HepG2 (cell line): ENCODE results near the gene SCARF1. TPM values are rescaled to one million over a fixed set of nuclear protein-coding genes. Genes with fewer than 3 reads are reported as not detected.

Experiments
- ARNTL ChIP-seq: sonication (generic); formaldehyde crosslinking; IDR thresholded peaks from 2 replicates; pipeline ENCODE4 v1.4.0; 2020; ENCODE audit warnings: mild to moderate bottlenecking, missing genetic modification reagents
- CENPX ChIP-seq: sonication (generic); formaldehyde crosslinking; IDR thresholded peaks from 2 replicates; pipeline ENCODE4 v1.9.0; 2021; ENCODE audit warnings: mild to moderate bottlenecking, missing genetic modification reagents, moderate library complexity
- FOXC1 ChIP-seq: sonication (generic); formaldehyde crosslinking; IDR thresholded peaks from 2 replicates; pipeline ENCODE4 v1.8.0; 2022; ENCODE audit warnings: mild to moderate bottlenecking, missing genetic modification reagents, borderline replicate concordance
- HDAC1 ChIP-seq: sonication (generic); formaldehyde crosslinking; IDR thresholded peaks from 2 replicates; pipeline ENCODE4 v1.5.1; 2020; ENCODE audit warnings: mild to moderate bottlenecking, missing genetic modification reagents
- HHEX ChIP-seq: IDR thresholded peaks from 2 replicates; pipeline ENCODE4 v1.6.1; 2016; ENCODE audit warnings: control low read depth
- KDM5A ChIP-seq: fragments of 200-600 bp; sonication (generic); IDR thresholded peaks from 2 replicates; pipeline ENCODE4 v1.7.0; 2018; ENCODE audit warnings: antibody characterized with exemption, mild to moderate bottlenecking, low read length, borderline replicate concordance
- KLF11 ChIP-seq: IDR thresholded peaks from 2 replicates; pipeline ENCODE4 v1.6.1; 2016; ENCODE audit warnings: missing compliant biosample characterization
- MEIS2 ChIP-seq: sonication (generic); formaldehyde crosslinking; IDR thresholded peaks from 2 replicates; pipeline ENCODE4 v1.9.0; 2021; ENCODE audit warnings: mild to moderate bottlenecking, missing genetic modification reagents
- NR0B2 ChIP-seq: sonication (generic); formaldehyde crosslinking; IDR thresholded peaks from 2 replicates; pipeline ENCODE4 v1.4.0; 2020; ENCODE audit warnings: mild to moderate bottlenecking, missing genetic modification reagents
- PHF20 ChIP-seq: sonication (generic); formaldehyde crosslinking; IDR thresholded peaks from 2 replicates; pipeline ENCODE4 v1.5.0; 2020; ENCODE audit warnings: mild to moderate bottlenecking, missing genetic modification reagents
- RBFOX2 ChIP-seq: fragments of 200-400 bp; formaldehyde crosslinking; IDR thresholded peaks from 2 replicates; pipeline ENCODE4 v1.6.1; 2017; ENCODE audit warnings: low read depth, mild to moderate bottlenecking, low read length
- SOX5 ChIP-seq: IDR thresholded peaks from 2 replicates; pipeline ENCODE4 v1.6.1; 2016; ENCODE audit warnings: borderline replicate concordance
- SP140L ChIP-seq: sonication (generic); formaldehyde crosslinking; IDR thresholded peaks from 2 replicates; pipeline ENCODE4 v1.4.0; 2020; ENCODE audit warnings: missing genetic modification reagents, borderline replicate concordance
- SRSF1 ChIP-seq: fragments of 200-400 bp; formaldehyde crosslinking; optimal IDR thresholded peaks from 2 replicates; pipeline ENCODE3; 2017; ENCODE audit warnings: mild to moderate bottlenecking, low read depth, low read length, moderate library complexity
- TIGD3 ChIP-seq: sonication (generic); formaldehyde crosslinking; IDR thresholded peaks from 2 replicates; pipeline ENCODE4 v1.5.1; 2020; ENCODE audit warnings: mild to moderate bottlenecking, missing genetic modification reagents, borderline replicate concordance
- YY1 ChIP-seq: IDR thresholded peaks from 2 replicates; pipeline ENCODE4 v1.6.1; 2011; ENCODE audit warnings: low read length, low read depth, moderate library complexity, mild to moderate bottlenecking; ENCODE audit not compliant: insufficient read depth, insufficient replicate concordance
- ZBTB26 ChIP-seq: IDR thresholded peaks from 2 replicates; pipeline ENCODE4 v1.6.1; 2016; ENCODE audit warnings: missing compliant biosample characterization, missing genetic modification reagents, borderline replicate concordance
- ZBTB38 ChIP-seq: sonication (generic); formaldehyde crosslinking; IDR thresholded peaks from 2 replicates; pipeline ENCODE4 v1.5.1; 2020; ENCODE audit warnings: mild to moderate bottlenecking, missing genetic modification reagents
- ZNF142 ChIP-seq: sonication (generic); formaldehyde crosslinking; IDR thresholded peaks from 2 replicates; pipeline ENCODE4 v1.4.0; 2020; ENCODE audit warnings: missing genetic modification reagents
- ZNF24 ChIP-seq: fragments of 450-650 bp; IDR thresholded peaks from 2 replicates; pipeline ENCODE4 v1.6.1; 2017; ENCODE audit warnings: antibody characterized with exemption, mild to moderate bottlenecking
- ZNF598 ChIP-seq: sonication (generic); formaldehyde crosslinking; IDR thresholded peaks from 2 replicates; pipeline ENCODE4 v1.5.1; 2020; ENCODE audit warnings: mild to moderate bottlenecking, missing genetic modification reagents, borderline replicate concordance
- polyA plus RNA-seq, 8 experiments: library from polyadenylated mRNA; depleted of rRNA in 3 of 8; stranded (reverse) in 7 of 8; unstranded in 1 of 8; fragments of >200 nt; fragmentation: Illumina TruSeq in 4 of 8; extraction: Trizol in 4 of 8; gene quantifications; 2 replicates each; pipeline versions ENCODE4 v1.2.1 to v1.2.3, GENCODE V29; 2011 to 2016; ENCODE audit warnings: low read depth in 4 of 8, missing spikeins in 1 of 8, mixed read lengths in 1 of 8; ENCODE audit not compliant: insufficient read depth in 1 of 8
- total RNA-seq, 5 experiments: library from RNA; depleted of rRNA; stranded (reverse); fragments of >200 nt; fragmentation: Illumina TruSeq; extraction: Trizol; gene quantifications; 2 replicates each; pipeline ENCODE4 v1.2.3, GENCODE V29; 2016; ENCODE audit warnings: low read depth in 1 of 5

SCARF1 gene
- total and polyA plus RNA-seq, 2 of the 13 experiments (the other 11 are each of a cell fraction or from before 2014, with no cell fraction given) = 0.24 to 0.71 TPM

- TF ChIP-seq ZNF142 = peak; percentile 26; the same call in 1 of the 2 replicates
- no peak for TF ChIP-seq SRSF1
- TF ChIP-seq SOX5 (CRISPR knock-in tag) = no peak
- TF ChIP-seq TIGD3 (CRISPR knock-in tag) = no peak
- TF ChIP-seq CENPX (CRISPR knock-in tag) = no peak
- no peak for TF ChIP-seq RBFOX2
- TF ChIP-seq SP140L (CRISPR knock-in tag) = no peak
- TF ChIP-seq ARNTL = no peak
- no peak for TF ChIP-seq NR0B2 (CRISPR knock-in tag)
- TF ChIP-seq HHEX = no peak
- no peak for TF ChIP-seq ZBTB38
- TF ChIP-seq HDAC1 (CRISPR knock-in tag) = peak; percentile 34; the same call in 1 of the 2 replicates
- no peak for TF ChIP-seq PHF20
- no peak for TF ChIP-seq KLF11 (CRISPR knock-in tag)
- no peak for TF ChIP-seq ZBTB26
- peak; percentile 19; the same call in 1 of the 2 replicates for TF ChIP-seq MEIS2 (CRISPR knock-in tag)
- TF ChIP-seq KDM5A = no peak
- peak; percentile 39 for TF ChIP-seq YY1
- no peak for TF ChIP-seq ZNF24
- TF ChIP-seq ZNF598 = peak; percentile 72; the same call in 1 of the 2 replicates
- no peak for TF ChIP-seq FOXC1 (CRISPR knock-in tag)
These were observed 15.8 kb downstream of the SCARF1 start (continued) for GRCh38 chr17:1629504-1630310.
